DMS79 (cell line): ENCODE results near the gene PLA2G4E.

Source experiments
- DNase-seq: peaks from one replicate; lab custom pipeline; 2025; lab: John Stamatoyannopoulos, UW

Gene PLA2G4E

DNA sequence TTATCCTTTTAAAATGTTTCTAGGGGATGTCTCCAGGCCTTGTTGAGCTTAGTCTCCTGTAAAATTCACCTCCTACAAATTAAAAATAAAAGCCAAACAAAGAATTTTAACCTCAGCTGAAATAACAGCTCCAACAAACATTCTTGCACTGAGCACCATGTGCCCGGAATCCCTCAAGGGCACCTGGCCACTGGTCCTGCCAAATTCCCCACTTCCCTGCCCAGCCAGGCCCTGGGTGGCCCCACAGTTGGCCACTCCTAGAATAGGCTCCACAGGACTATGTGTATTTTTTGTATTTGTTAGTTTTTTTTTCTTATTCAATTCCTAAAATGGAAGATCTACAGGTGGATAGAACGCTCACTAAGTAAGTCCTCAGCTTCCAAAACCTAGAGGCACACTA is 33.1 kb upstream of the PLA2G4E start:
- no peak for DNase-seq

DNA sequence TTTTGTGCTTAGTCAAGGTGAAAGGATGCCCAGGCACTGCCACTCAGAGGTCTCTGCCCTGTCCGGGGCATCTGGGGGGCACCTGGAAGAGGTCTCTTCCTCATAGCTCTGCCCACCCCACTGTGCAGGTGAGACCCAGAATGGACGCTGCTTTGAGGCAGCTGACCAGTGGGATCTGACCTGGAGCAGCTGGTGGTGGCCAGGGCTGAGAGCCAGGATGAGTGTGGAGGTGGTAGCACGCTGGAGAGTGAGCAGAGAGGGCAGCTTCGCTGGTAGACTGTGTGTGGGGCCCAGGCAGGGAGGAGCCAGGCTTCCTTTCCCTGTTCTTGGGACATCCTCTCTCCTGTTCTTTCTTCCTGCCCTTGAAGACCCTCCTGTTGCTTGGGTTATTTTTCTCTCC is 32.2 kb upstream of the PLA2G4E start:
- no peak for DNase-seq

DNA sequence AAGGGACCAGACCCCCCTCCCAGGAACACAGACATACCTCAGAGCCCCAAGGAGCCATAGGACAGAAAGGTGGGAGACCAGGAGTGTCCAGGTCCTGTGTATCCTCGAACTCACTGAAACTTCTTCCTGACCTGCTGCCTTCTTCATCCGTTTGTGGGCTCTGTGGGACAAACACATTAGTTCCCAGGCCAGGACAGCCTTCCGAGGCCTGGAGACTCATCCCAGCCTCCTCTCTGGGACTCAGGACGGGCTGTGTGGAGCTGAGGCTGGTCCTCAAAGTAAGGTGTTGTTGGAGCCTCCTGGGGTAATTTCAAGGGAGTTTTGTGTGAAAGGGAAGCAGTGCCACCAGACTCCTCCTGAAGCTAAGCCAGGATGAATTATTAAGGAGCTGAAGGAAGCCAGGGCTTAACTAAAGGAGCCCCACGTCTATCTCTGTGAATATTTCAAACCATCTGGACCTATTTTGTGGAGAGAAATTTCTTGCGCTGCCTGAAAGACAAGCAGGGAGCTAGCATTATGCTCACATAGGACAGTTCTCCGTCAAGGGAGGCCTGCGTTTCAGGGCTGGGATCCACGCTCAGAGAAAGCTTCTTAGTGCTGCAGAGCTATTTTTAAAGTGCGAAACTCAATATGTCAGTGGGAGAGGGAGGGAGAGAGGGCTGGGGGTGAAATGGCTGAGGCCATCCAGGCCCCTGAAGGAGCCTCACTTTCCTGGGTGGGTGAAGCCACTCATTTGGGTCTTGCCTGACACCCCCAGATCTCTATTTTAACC is 29.8 kb upstream of the PLA2G4E start:
- DNase-seq: no peak

DNA sequence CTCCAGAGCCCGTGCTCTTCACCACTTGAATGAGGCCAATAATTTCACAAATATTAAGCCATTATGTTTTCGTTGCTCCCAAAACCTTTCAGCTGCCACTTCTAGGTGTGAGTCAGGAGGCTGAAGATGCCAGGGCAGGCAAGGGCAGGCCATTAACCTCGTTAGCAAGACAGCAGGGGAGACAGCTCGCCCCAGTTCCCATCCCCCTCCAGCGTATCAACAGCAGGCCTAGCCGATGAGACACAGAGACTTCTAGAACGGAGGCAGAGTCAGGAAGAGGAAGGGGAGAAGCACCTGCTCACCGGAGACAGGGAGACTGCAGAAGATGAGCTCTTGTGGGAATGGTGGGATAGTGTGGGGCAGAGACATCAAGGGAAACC is 28.0 kb upstream of the PLA2G4E start:
- DNase-seq: no peak

DNA sequence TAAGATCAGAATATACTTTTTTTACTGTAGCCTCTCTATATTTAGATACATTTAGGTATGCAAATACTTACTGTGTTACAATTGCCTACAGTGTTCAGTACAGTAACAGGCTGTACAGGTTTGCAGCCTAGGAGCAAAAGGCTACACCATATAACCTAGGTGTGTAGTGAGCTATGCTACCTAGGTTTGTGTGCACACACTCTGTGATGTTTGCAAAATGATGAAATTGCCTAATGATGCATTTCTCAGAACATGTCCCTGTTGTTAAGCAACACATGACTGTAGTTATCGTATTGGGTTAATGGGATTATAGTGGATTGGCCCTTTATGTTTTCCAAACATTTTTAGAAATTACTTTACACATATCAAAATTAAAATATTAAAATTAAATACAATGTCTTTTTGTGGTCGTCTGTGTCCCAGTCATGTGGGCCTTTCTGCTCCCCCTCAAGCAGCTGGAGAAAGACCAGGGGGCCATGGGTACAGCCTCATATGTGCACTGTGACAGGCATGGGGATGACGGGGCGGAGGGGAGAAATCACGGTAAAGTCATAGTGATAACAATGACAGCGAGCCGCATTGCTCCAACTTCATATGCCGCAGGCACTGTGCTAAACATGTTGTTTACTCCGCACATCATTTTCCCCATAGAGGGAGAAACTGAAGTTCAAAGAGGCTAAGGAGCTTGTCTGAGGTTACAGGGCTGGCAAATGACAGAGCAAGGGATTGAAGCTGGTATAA is 27.4 kb upstream of the PLA2G4E start:
- DNase-seq: no peak

DNA sequence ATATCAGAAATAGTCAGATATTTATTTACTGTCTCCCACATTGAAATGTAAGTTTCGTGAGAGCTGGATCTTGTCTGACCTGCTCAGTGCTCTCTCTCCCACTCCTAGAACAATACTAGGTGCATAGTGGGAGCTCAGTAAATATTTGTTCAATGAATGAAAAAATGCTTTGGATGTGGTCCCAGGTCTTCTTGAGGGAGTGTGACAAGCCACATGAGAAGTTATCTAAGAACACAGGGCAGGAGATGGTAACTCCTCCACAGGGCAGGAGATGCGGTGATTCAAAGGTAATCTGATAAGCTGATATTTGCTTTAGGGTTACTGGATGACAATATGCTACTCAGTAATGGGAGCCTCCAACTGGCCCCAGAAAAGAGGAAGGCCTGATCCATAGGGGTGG is 25.8 kb upstream of the PLA2G4E start:
- peak; percentile 14 for DNase-seq

DNA sequence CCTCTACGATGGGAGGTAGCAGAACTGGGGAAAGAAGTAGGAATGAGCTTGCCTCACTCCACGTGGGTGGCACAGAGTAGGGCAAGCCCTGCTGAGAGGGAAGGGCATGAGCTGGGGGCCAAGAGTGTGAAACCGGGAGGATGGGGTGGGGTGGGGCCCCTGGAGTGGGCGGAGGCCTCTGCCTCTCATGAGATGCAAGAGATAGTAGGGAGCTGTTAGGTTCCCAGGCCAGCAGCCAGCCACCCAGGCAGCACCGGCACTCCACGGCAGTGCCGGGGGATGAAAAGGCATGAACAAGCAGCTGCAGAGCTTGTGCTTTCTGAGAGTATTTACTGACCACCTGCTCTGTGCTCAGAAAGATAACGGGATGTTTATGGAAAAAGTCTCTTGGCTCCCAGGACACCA is 24.4 kb upstream of the PLA2G4E start:
- DNase-seq: no peak

DNA sequence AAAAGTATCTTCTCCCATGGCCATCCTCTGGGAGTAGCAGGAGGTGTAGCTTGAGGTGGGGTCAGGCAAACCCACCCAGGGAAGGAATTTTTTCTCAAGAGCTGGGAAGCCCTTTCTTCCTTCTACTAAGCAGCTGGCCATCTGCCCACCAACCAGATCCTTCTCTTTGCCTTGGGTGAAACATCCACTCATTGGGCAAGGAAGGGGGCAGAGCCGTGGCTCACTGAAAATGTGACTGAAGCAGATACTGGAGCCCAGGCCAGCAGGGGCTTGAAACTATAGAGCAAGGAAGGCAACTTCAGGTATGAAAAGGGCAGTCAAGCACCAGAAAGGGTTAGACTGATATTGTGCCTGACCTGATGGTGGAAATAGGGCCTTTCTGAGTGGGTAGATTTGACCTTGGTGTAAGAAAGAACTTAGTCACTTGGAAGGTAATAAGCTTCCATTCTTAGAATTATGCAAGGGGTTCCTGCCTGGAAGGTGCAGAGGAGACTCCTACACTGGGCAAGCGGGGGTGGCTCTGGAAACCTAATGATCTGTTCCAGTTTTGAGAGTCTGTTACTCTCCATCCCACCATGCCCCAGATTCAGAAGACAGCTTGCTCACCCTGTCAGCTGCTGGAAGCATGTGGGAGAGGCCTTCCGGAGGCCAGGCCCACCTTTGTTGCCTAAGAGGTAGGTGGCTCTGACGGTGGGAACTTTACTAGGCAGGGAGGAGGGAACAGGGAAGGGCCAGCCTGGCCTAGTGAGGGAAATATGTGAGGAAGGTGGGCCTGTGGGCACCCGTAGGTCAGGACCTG is 22.0 kb upstream of the PLA2G4E start:
- no peak for DNase-seq

DNA sequence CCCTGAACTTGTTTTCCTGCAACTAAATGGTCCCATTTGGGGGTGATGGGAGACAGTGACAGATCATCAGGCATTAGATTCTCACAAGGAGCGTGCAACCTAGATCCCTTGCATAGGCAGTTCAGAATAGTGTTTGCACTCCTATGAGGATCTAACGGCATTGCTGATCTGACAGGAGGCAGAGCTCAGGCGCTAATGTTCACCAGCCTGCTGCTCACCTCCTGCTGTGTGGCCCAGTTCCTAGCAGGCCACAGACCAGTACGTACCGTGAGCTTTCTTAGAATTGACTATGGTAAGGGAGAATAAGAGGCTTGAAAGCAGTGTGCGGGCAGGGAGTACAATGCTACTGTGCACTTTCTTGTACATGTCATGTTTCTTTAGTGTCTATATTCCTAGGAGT is 17.6 kb upstream of the PLA2G4E start:
- DNase-seq: no peak

DNA sequence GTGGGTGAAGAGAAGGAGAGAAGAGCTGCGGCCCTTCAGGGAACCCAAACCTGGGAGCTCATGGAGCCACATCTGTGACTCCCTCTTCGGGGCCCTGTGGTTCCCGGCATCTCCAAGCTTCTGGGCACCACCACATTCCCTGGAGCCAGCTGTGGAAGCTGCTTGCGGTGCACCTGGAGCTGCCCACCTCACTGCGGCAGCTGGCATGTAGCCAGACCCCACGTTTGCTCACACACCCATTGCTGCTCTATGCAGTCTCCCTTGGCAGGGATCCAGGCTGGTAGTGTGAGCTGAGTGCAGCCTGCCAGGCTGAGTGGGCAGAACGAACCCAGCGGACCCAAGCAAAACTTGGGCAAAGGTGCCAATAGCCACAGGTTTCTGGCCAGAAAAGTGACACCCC is 16.8 kb upstream of the PLA2G4E start:
- peak; percentile 21 for DNase-seq

DNA sequence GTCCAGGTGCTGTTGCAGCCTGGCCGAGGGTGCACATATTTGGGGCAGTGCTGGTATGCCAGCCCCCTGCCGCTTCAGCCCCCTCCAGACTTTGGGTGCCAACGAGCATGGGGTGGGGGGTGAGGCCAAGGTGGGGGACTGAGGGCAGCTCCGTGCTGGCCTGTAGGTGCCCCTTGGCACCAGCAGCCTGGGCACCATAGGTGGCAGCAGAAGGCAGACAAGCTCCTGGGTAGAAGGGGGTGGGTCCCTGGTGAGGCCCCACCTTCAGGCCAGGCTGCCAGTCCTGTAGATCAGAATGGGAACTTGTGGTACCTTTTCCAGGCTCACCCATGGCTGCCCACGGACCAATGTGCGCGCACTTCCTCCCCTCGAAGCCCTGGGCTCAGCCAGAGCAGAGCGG is 16.1 kb upstream of the PLA2G4E start:
- no peak for DNase-seq

DNA sequence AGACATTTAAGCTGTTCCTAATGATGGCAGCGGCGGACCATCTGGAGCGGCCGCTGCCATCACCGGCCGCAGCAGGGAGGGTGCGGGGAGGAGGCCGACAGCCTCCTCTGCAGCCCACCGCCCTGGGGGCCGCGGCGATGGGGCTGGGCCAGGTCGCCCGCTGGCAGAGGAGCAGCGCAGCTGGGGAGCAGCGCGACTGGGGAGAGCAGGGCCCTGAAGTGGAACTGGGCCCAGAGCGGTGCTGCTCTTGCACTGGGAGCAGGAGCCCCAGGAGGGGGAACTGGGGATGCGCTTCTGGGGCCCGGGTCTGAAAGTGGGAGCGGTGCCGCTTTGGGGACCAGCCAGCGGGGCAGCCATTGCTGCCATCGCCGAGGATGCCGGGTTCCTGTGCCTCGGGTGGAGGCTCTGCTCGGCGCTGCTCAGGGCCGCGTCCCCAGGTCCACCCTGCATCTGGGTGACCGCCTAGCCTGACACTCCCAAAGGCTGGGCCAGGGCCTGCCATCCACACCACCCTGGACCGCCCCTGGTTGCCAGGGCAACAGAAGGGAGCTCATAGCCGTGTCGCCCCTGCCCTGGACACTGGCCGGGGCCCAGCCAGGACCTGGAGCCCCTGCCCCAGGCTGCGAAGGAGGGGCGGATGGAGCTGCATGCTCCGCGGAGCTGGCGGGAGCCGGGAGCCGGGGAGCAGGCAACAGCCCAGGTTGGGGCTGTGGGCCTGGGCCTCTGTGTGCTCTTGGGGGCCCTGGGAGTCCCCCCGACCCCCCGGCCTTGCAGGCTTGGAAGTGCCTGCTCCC is 15.5 kb upstream of the PLA2G4E start:
- no peak for DNase-seq

DNA sequence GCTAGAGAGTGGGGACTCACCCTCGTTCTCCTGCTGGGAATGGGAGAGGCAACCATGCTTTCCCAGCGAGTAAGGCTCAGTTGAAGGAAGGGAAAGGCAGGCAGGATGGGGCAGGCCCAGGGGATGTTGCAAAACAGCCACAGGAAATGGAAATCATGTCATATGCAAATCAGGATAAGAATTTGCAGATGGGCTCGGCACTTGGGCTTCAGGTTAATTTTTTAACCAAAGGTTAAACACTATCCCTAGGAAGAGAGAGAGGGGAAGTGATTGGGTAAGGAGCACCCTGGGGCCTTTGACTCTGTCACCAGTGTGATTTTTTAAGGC is 14.6 kb upstream of the PLA2G4E start:
- DNase-seq: no peak

DNA sequence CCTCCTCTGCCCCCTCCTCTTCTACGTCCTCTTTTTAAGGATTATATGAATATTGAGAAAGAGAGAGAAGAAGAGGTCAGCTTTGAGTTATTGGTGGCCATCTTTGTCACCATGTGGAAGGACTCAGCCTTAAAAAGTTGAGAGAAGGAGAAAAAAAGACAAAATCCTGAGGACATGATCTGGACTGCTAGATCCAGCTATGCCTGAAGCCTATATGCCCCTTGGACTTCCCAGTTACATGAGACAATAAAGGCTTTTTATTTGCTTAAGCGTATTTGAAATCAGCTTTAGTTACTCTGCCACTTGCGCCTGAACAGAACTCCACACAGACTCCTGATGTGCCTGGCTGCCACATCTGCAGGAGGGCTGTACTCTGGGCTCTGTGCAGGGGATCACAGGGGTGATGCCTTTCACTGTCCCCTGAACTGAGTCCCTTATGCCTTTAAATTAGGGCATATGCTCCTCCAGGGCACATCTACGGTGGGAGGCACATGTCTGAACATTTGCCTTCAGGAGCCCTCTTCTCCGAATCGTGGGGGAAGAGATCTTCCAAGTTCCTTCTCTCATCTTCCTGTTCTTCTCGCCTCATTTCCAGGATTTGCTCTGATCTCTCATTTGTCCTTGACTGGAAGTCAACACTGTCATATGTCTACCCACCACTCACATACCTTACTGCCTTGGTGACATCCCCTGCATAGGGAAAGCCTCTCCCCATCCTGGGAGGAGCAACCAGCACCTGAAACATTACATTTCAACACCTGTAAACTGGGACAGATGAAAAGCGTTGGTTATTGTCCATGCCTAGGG is 14.0 kb upstream of the PLA2G4E start:
- DNase-seq: no peak

DNA sequence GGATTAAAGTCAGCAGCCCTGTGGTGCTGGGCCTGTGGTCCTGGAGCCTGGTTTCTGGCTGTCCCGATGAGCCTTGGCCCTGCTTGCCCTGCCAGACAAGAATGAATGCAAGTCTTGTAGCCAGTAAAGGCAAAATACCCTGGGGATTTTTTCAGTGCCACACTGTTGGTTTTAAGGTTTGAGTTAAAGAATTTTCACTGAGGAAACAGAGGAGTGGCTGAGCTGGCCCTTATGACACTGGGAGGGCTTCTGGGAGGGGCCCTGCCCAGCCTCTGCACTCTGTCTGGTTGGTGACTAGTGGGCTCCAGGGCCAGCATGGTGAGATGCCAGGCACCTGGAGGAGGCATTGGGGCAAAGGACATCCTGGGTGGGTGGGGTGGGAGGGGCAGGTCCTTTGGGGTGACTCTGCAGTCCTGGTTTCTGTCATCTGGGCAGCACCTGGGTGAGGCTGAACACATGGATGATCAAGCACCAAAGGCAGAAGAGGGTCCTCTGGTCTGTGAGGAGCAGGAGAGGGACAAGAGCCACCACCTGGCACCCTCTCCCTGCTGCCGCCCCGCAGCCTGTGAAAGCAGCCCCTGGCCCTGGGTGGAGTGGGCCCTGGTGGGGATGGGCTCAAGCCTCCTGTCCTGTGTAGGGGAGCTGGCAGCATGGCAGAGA is 12.5 kb upstream of the PLA2G4E start:
- DNase-seq: no peak

DNA sequence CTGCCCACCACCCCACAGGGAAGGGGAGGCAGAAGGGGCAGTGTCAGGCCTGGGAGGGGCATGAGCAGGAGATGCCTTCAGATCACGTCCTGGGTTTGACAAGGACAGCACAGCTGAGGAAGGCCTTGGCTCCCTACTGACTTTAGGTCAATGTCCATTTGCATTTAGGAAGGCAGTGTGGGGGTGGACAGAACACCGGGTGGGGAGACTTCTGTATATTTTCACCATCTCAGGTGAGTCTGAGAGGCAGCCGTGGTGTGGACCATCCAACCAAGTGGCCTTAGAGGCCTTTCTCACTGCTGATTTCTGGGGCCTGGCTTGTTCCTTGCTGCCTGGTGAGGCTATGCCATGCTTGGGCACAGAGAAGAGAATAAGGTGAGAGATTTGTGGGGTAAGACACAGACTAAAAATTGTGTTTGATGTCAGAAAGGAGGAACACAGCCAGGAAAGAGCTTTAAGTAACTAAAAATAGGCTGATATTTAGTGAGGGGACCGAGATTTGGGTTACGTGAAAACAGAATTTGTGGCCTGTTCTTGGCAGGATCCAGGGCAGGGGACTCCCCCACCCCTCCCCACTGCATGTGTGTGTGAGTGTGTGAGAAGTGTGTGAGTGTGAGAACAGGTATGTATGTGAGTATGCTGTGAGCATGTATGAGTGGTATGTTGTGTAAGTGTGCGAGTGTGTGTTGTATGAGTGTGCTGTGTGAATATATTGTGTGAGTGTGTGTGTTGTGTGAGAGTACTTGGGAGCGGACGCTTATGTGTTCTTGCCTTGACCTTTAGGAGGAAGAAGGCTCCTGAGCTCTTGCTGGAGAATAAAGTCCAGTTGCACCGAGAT is 11.8 kb upstream of the PLA2G4E start:
- no peak for DNase-seq

DNA sequence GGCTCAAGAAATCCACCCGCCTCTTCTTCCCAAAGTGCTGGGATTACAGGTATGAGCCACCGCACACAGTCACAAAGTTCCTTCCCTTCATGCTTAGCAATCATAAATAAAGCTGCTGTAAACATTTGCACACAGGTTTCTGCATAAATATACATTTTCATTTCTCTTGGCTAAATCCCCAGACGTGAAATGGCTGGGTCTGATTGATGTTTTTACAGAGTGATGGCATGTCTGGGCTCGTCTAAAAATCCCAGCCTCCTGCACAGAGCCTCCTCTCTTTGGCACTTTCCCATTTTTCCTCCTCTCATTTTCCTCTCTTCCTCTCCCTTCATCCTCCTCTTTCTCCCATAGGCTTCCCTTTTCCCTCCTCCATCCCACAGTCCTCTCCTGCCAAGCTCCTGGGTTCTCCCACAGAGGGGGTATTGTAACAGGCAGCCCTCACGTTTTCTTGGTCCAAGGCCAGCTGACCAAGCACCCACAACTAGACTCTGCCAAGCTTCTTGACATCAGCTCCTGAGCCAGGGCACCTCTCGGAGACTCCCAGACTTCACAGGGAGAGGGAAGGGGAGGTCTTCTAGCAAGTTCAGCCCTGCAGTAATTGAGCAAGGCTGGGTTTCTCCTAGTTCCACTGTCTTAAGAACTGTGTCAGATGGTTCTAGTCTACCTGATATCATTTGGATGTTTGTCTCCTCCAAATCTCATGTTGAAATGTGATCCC is 10.5 kb upstream of the PLA2G4E start:
- DNase-seq: peak; percentile 8

DNA sequence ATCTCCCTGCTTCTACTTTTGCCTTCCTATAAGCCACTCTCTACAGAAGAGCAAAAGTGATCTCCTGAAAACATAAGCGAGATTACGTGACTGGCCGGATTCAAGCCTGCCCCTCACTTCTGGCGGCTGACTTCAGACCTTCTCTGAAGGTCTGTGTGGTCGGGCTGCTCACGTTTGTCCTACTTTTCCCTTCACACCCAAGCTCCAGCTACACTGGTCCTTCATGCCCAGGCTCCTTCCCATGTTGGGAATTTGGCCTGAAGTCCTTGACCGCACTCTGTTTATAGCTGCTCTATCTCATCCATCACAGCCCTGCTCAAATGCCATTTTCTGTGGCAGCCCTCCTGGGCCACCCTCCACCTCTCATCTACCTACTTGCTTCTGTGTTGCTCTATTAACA is 6.7 kb upstream of the PLA2G4E start:
- DNase-seq: no peak

DNA sequence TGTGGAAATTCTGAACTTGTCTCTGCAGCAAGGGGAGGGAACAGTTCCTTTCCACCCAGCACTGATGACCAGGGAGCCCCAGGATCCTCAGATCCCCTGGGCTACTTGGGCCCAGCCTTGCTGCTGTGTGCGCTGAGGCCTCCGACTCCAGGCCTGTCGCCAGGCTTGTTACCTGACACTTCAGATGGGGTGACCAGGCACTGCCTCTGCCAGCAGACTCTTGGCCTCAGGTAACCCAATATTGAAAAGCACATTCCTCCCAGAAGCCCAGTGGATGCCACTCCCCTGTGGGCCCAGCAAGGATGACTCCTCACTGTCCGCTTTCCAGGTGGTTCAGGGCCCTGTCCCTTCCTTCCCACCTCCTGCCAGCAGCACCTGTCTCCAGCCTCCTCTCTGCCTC is 3.5 kb upstream of the PLA2G4E start:
- DNase-seq: no peak
